HG03039 (cell line): Measurements from ENCODE around the gene TCF7L1.

Experiments used
- ATAC-seq: cut with Tn5 transposase; IDR thresholded peaks from one replicate; pipeline ENCODE4 v1.9.1; 2021; ENCODE audit warnings: mild to moderate bottlenecking, moderate library complexity; ENCODE audit not compliant: unreplicated experiment

Gene TCF7L1

GRCh38 chr2:85273738-85274731 is 140.8 kb downstream of the TCF7L1 start:
- no peak for ATAC-seq

- ATAC-seq, result no peak
Observed at GRCh38 chr2:85275984-85276540, 142.9 kb downstream of the TCF7L1 start.

- ATAC-seq, result no peak
Observed at GRCh38 chr2:85276571-85277118, 143.5 kb downstream of the TCF7L1 start.

- no peak for ATAC-seq
Observed at GRCh38 chr2:85277416-85278158, 144.4 kb downstream of the TCF7L1 start.

GRCh38 chr2:85278361-85278760 is 145.2 kb downstream of the TCF7L1 start:
- no peak for ATAC-seq

GRCh38 chr2:85281553-85281952 is 148.4 kb downstream of the TCF7L1 start:
- ATAC-seq, result no peak

- no peak for ATAC-seq
Observed at GRCh38 chr2:85282914-85283313, 149.7 kb downstream of the TCF7L1 start.

- ATAC-seq, result no peak
Observed at GRCh38 chr2:85283641-85284040, 150.4 kb downstream of the TCF7L1 start.

- no peak for ATAC-seq
Observed at GRCh38 chr2:85286918-85287317, 153.7 kb downstream of the TCF7L1 start.

- no peak for ATAC-seq
Observed at GRCh38 chr2:85287721-85288120, 154.5 kb downstream of the TCF7L1 start.

- ATAC-seq, result no peak
Observed at GRCh38 chr2:85288244-85288725, 155.1 kb downstream of the TCF7L1 start.

- ATAC-seq, result no peak
Observed at GRCh38 chr2:85291425-85292023, 158.3 kb downstream of the TCF7L1 start.

GRCh38 chr2:85302121-85302520 is 168.9 kb downstream of the TCF7L1 start:
- no peak for ATAC-seq

GRCh38 chr2:85303780-85304531 is 170.8 kb downstream of the TCF7L1 start:
- no peak for ATAC-seq

GRCh38 chr2:85307527-85307897 is 174.3 kb downstream of the TCF7L1 start:
- no peak for ATAC-seq

- no peak for ATAC-seq
Observed at GRCh38 chr2:85308201-85308600, 175.0 kb downstream of the TCF7L1 start.

- no peak for ATAC-seq
Observed at GRCh38 chr2:85308896-85309555, 175.8 kb downstream of the TCF7L1 start.

- no peak for ATAC-seq
Observed at GRCh38 chr2:85309699-85310321, 176.6 kb downstream of the TCF7L1 start.

GRCh38 chr2:85310330-85310729 is 177.1 kb downstream of the TCF7L1 start:
- ATAC-seq, result peak; percentile 46
